ENCODE results near the gene SLC19A1. TPM values are rescaled to one million over a fixed set of nuclear protein-coding genes. Genes with fewer than 3 reads are reported as not detected.

SLC19A1 gene
- 18.8 and 19.6 TPM in 2 replicates for total RNA-seq

DNA sequence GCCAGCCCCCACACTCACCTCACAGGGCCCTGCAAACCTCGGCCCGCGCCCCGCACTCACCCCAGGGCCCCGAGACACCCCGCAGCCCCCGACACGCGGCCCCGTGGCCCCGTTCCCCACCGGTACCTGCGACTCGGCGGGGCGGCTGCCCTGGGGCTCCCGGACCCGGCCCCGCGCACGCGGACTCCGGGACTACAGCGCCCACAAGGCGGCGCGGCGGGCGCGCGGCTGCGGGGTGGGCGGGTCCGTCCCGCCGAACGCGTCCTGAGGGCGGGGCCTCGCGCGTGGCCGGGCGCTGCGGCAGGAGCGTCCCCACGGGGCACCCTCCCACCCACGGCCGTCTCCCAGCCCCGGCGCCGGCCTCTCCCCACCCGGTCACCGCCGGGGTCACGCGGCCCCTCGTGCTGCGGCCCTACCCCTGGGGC is at the start of gene SLC19A1:
TSS of gene SLC19A1 (minus strand) at position 199 of the 425 bp plus-strand sequence. CDS start 4,481 bp downstream, outside the sequence.

Small RNA genes within 50 kb of the gene (small RNA-seq; reads per million reads assigned to genes)
- 0.13 reads per million for gene MIR6815

Other genes starting within 250 kb of the SLC19A1 start
- gene COL18A1, start 137.3 kb downstream of the SLC19A1 start, total RNA-seq, result 398 and 480 TPM in 2 replicates
- 0.38 TPM in 1 of 2 replicates, not detected in the other for gene PCBP3, start 101.3 kb upstream of the SLC19A1 start, total RNA-seq

All from vein endothelial cell (primary cell).